ENCODE measurements around the gene NACA2.

NACA2 gene

GRCh38 chr17:61595418-61596186, 4.6 kb upstream of the NACA2 start:
- no peak for DNase-seq (ENCODE audit: low spot score)
- no peak for TF ChIP-seq CTCF (IDR thresholded peaks at IDR 0.05; ENCODE audit: extremely low read depth, insufficient read depth, missing control alignments)
- in situ Hi-C loops (cut with MboI; ENCODE audit: low pct_unique_long_range_greater_than_20kb, low sequenced_read_pairs, unreplicated experiment) = no loop called here

- TF ChIP-seq CTCF (IDR thresholded peaks at IDR 0.05; ENCODE audit: extremely low read depth, insufficient read depth, missing control alignments) = no peak
- no peak for DNase-seq (ENCODE audit: low spot score)
- in situ Hi-C loops (cut with MboI; ENCODE audit: low pct_unique_long_range_greater_than_20kb, low sequenced_read_pairs, unreplicated experiment) = no loop called here
Measured at GRCh38 chr17:61594294-61594825, 3.3 kb upstream of the NACA2 start.

GRCh38 chr17:61593426-61593825, 2.4 kb upstream of the NACA2 start:
- no peak for DNase-seq (ENCODE audit: low spot score)

GRCh38 chr17:61591930-61592329, 911 bp upstream of the NACA2 start:
- TF ChIP-seq CTCF (IDR thresholded peaks at IDR 0.05; ENCODE audit: extremely low read depth, insufficient read depth, missing control alignments) = no peak
- DNase-seq (ENCODE audit: low spot score) = no peak
- in situ Hi-C loops (cut with MboI; ENCODE audit: low pct_unique_long_range_greater_than_20kb, low sequenced_read_pairs, unreplicated experiment) = no loop called here

More at GRCh38 chr17:61593426-61593825, 2.4 kb upstream of the NACA2 start:
- TF ChIP-seq CTCF (IDR thresholded peaks at IDR 0.05; ENCODE audit: extremely low read depth, insufficient read depth, missing control alignments) = no peak
- in situ Hi-C loops (cut with MboI; ENCODE audit: low pct_unique_long_range_greater_than_20kb, low sequenced_read_pairs, unreplicated experiment) = no loop called here

- TF ChIP-seq CTCF (IDR thresholded peaks at IDR 0.05; ENCODE audit: extremely low read depth, insufficient read depth, missing control alignments) = no peak
- in situ Hi-C loops (cut with MboI; ENCODE audit: low pct_unique_long_range_greater_than_20kb, low sequenced_read_pairs, unreplicated experiment) = no loop called here
- DNase-seq (ENCODE audit: low spot score) = no peak
Measured at GRCh38 chr17:61589990-61590389, 1.0 kb downstream of the NACA2 start.

GRCh38 chr17:61587807-61588660, 3.0 kb downstream of the NACA2 start:
- no peak for DNase-seq (ENCODE audit: low spot score)
- in situ Hi-C loops (cut with MboI; ENCODE audit: low pct_unique_long_range_greater_than_20kb, low sequenced_read_pairs, unreplicated experiment) = no loop called here

More at GRCh38 chr17:61587807-61588660, 3.0 kb downstream of the NACA2 start:
- no peak for TF ChIP-seq CTCF (IDR thresholded peaks at IDR 0.05; ENCODE audit: extremely low read depth, insufficient read depth, missing control alignments)
